ENCODE data around the gene CCDC78.
"Not testable (repeated sequence)": the region's sequence is repeated elsewhere in the genome, so short reads cannot be mapped to it uniquely, and the experiment has no call there.

The CCDC78 gene

GRCh38 chr16:722835-723633 lies 3.2 kb downstream of the CCDC78 start:
- DNase-seq = no peak

DNA sequence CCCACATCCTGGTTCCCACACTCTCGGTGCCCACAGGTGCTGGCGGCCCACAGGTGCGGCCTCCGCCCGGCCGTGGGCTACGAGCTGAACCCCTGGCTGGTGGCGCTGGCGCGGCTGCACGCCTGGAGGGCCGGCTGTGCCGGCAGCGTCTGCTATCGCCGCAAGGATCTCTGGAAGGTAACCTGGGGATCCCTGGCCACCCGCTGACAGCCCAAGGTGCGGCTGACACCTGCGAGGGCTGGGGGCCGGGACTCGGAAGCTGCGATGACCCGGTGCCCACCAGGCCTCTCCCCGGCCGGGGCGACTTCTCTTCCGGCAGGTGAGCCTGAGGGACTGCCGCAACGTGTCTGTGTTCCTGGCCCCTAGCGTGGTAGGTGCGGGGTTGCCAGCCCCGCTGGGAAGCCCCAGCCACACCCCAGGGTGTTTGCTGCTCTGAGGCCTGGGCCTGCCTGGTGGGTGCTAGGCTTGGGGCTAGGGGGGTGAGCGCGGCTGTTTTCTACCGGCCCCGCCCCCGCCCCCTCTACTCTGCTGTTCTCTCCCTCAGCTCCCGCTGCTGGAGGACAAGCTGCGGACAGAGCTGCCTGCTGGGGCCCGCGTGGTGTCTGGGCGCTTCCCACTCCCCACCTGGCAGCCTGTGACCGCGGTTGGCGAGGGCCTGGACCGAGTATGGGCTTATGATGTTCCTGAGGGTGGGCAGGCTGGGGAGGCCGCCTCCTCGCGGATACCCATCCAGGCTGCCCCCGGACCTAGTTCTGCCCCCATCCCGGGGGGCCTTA lies 4.3 kb downstream of the CCDC78 start:
- no peak for DNase-seq

GRCh38 chr16:720990-721764 lies 5.1 kb downstream of the CCDC78 start, which contains the start of gene ANTKMT:
Gene ANTKMT (plus strand): TSS chr16:721146. CDS start chr16:721275, 129 bp downstream.
- peak; percentile 88 to 94 for DNase-seq

- DNase-seq = peak; percentile 57
These were observed 5.7 kb downstream of the CCDC78 start for GRCh38 chr16:720447-720989.

DNA sequence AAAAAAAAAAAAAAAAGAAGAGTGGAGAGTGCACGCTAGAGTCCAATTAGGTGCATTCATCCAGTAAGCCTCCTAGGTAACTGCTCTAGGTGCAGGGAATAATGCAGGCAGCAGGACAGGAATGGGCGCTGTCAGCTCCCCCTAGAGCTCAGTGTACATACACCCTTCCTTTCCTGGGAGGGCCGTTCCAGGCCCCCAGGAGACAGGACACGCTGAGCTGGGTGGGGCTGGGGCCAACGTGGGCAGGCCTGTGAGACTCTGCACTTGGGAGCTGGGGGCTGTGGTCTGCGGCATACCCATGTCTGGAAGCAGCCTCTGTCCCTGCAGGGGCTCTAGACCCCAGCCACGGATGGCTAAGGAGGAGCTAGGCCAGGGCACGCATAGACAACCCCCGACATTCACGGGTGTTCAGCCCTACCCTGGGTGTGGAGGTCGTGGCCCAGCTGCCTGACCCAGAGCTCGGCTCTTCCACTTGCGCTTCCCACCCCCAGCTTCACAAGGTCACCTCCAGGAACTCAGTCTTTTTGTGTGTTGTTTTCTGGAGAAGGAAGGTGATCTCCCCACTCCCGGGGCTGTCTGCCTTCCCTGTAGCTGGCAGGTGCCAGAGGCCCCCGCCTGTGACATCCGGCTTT lies 6.3 kb downstream of the CCDC78 start:
- DNase-seq = no peak

DNA sequence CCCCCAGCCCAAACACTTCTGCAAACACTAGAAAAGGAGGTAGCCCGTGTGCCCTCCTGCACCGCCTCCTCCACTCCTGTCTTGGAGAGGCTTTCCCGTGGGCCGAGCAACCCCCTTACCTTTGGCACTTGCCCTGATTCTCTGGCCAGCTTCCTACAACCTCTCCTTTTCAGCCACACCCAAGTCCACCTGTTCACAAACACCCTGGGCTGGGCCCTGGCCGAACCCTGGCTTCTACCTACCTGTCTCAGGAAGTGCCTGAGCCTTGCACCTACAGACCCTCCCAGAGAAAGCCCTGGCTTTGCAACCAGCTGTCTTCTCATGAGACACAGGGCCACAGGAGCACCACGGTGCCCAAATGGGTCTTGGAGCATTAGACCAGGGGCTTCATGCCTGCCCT lies 7.3 kb downstream of the CCDC78 start:
- DNase-seq = no peak

DNA sequence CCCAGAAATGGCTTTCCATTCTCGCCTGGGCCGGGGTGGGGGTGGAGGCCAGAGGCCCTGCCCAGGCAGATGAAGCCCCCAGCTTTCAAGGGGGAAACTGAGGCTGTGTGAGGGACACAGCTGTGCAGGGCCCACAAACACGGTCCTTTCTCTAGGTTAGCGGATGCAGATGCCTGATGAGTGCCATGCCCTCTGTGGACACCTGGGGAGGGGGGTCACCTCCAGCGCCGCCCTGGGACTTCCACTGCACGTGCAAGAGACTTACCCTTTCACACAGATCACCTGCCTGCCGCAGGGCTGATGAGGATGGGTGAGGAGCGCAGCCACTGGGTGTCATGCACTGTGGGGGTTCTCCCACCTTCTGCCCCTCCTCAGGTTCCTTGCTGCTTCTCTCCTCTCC lies 7.9 kb downstream of the CCDC78 start:
- DNase-seq = no peak

GRCh38 chr16:717450-718245 lies 8.6 kb downstream of the CCDC78 start:
- DNase-seq = no peak

- DNase-seq = no peak
These were observed 9.4 kb downstream of the CCDC78 start for GRCh38 chr16:716768-717325.

DNA sequence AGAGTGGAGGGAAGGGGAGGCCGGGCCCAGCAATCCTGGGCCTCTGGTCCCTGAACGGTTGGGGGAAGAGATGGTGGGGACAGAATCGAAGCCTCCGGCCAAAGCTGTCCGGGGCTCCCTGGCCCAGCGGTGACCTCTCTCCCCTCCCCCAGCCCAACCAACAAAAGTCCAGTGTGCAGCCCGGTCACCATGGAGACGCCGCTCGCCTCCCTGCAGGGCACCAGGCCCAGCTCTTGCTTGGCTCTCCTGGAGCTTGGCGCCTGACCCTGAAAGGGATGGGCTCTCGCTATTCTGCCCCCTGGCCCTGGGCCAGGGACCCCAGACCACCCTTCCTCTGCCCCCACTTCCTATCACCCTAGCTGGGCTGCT lies 10.1 kb downstream of the CCDC78 start:
- DNase-seq = no peak

DNA sequence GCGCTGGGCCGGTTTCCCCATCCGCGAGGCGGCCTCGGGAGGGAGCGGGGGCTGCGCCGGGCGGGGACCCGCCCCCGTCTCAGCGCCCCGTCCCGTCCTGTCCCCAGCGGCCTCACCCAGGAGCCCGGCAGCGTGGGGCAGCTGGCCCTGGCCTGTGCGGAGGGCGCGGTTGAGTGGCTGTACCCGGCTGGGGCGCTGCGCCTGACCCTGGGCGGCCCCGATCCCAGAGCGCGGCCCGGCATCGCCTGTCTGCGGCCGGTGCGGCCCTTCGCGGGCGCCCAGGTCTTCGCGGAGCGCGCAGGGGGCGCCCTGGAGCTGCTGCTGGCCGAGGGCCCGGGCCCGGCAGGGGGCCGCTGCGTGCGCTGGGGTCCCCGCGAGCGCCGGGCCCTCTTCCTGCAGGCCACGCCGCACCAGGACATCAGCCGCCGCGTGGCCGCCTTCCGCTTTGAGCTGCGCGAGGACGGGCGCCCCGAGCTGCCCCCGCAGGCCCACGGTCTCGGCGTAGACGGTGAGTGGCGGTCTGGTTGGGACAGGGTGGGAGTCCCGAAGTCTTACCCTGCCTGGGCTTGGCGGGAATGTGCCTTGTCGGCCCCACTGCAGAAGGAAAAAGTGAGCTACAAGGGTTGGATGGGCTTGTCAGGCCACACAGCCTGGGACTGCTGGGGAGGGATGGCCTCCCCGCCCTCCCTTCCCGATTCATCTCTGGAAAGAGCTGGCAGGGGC lies 10.6 kb downstream of the CCDC78 start:
- DNase-seq = peak in 1 of 2 experiments; percentile 40

- DNase-seq = peak; percentile 68 to 83
These were observed 11.4 kb downstream of the CCDC78 start, which contains the start of gene METRN for GRCh38 chr16:714558-715476. Gene METRN (plus strand): TSS chr16:715118. CDS start chr16:715290, 172 bp downstream.

DNA sequence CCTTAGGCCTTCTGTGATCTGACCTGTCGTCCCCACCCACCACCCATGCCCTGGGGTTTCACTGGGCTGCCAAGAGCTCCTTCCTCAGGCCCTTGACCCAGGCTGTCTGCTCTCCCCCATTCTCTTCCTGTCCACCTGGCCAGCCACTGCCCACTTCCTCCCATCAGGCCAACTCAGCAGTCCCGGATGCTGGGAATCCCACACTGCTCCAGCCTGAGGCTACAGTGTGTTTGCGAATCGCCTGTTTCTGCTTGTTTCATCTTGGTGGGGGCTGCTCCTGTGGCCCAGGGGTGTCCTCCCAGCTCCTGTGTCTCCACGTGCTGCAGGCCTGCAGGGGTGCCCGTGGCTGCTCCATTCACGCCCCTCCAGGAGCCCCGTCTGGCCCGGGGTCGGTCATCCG lies 12.2 kb downstream of the CCDC78 start:
- DNase-seq = no peak

DNA sequence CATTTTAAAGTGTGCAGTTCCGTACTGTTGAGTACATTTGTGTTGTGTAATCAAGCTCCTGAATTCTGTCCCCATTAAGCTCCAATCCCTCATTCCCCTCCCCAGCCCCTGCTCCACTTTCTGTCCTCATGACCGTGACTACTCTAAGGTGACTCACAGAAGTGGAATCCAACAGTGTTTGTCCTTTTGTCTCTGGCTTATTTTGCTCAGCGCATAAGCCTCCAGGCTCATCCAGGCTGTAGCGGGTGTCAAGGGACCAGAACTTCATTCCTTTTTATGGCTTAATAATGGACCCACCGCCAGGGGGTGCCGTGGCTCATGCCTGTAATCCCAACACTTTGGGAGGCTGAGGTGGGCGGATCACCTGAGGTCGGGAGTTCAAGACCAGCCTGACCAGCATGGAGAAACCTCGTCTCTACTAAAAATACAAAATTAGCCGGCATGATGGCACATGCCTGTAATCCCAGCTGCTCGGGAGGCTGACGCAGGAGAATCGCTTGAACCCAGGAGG lies 13.4 kb downstream of the CCDC78 start:
- not testable (repeated sequence) for DNase-seq

- DNase-seq = peak; percentile 54 to 67
These were observed 14.5 kb downstream of the CCDC78 start for GRCh38 chr16:711548-712320.

DNA sequence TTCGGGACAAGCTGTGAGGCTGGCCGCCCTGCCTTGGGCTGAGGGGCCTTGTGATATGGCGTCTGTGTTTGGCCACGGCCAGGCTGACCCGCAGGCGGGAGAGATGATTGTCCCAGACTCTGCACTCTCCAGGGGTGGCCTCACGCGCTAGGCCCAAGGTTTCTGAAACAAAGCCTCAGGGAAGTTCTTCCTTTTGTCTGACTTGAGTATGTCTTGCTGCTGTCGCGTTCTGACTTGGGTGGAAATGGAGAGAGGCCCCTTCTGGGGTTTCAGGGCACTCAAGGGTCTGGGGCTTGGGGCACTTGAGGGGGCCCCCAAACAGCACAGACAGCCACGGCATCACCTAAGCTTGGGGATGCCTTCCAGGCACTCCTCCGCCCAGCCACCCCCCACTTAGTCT lies 15.2 kb downstream of the CCDC78 start:
- no peak for DNase-seq

GRCh38 chr16:710500-711075 lies 15.7 kb downstream of the CCDC78 start:
- no peak for DNase-seq

Data from NCI-H1930 (cell line).